ENCODE data around the gene RPAP3.

GRCh38 chr12:47672068-47672467 lies 33.8 kb downstream of the RPAP3 start:
- TF ChIP-seq, protein P1, sequence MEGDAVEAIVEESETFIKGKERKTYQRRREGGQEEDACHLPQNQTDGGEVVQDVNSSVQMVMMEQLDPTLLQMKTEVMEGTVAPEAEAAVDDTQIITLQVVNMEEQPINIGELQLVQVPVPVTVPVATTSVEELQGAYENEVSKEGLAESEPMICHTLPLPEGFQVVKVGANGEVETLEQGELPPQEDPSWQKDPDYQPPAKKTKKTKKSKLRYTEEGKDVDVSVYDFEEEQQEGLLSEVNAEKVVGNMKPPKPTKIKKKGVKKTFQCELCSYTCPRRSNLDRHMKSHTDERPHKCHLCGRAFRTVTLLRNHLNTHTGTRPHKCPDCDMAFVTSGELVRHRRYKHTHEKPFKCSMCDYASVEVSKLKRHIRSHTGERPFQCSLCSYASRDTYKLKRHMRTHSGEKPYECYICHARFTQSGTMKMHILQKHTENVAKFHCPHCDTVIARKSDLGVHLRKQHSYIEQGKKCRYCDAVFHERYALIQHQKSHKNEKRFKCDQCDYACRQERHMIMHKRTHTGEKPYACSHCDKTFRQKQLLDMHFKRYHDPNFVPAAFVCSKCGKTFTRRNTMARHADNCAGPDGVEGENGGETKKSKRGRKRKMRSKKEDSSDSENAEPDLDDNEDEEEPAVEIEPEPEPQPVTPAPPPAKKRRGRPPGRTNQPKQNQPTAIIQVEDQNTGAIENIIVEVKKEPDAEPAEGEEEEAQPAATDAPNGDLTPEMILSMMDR (IDR thresholded peaks at IDR 0.05): no peak
- TF ChIP-seq POLR2AphosphoS5 (IDR thresholded peaks at IDR 0.05): no peak
